Endothelial cell of umbilical vein (primary cell): ENCODE data around the gene CHST11.

Source experiments
- CTCF ChIP-seq, 2 donors: IDR thresholded peaks; 1 replicate in 1 of 2; 2 replicates in 1 of 2; pipeline ENCODE4 v1.5.1; 2011; ENCODE audit warnings: low read length in 2 of 2, mild to moderate bottlenecking in 2 of 2, moderate library complexity in 2 of 2, control low read depth in 1 of 2, inconsistent platforms in 1 of 2, low read depth in 1 of 2; ENCODE audit not compliant: insufficient read depth in 1 of 2; ENCODE audit errors: extremely low read depth in 1 of 2
- EZH2 ChIP-seq: IDR thresholded peaks from 2 replicates; pipeline ENCODE4 v1.6.1; 2012; ENCODE audit warnings: borderline replicate concordance, low read depth, mild to moderate bottlenecking, moderate library complexity, low read length, inconsistent platforms; ENCODE audit not compliant: severe bottlenecking
- FOS ChIP-seq: IDR thresholded peaks from 2 replicates; pipeline ENCODE4 v1.6.1; 2011; ENCODE audit warnings: mild to moderate bottlenecking, low read length, moderate library complexity, borderline replicate concordance; ENCODE audit not compliant: insufficient read depth
- GATA2 ChIP-seq: IDR thresholded peaks from 2 replicates; pipeline ENCODE4 v1.7.0; 2011; ENCODE audit warnings: low read depth, mild to moderate bottlenecking, moderate library complexity, mixed read lengths, low read length; ENCODE audit not compliant: insufficient read length, insufficient read depth
- JUN ChIP-seq: IDR thresholded peaks from 2 replicates; pipeline ENCODE4 v1.6.1; 2011; ENCODE audit warnings: borderline replicate concordance, low read depth; ENCODE audit not compliant: insufficient read length, insufficient read depth
- MAX ChIP-seq: IDR thresholded peaks from 2 replicates; pipeline ENCODE4 v1.6.1; 2011; ENCODE audit not compliant: insufficient read depth, insufficient read length
- MYC ChIP-seq: IDR thresholded peaks from one replicate; pipeline ENCODE4 v1.6.1; 2011; ENCODE audit warnings: mild to moderate bottlenecking, low read depth, low read length
- POLR2A ChIP-seq: IDR thresholded peaks from 2 replicates; pipeline ENCODE4 v1.6.1; 2012; ENCODE audit warnings: low read depth, mild to moderate bottlenecking, control low read depth, low read length
- POLR2AphosphoS5 ChIP-seq: IDR thresholded peaks from 2 replicates; pipeline ENCODE4 v1.6.1; 2012; ENCODE audit warnings: low read depth, mild to moderate bottlenecking, control low read depth, low read length, moderate library complexity; ENCODE audit not compliant: insufficient read depth

- TF ChIP-seq CTCF (IDR thresholded peaks at IDR 0.05; ENCODE audit: extremely low read depth in 1 of 2, insufficient read depth in 1 of 2, low read depth in 1 of 2, low read length in 2 of 2) (no peak), POLR2A (no peak), EZH2 (no peak), POLR2AphosphoS5 (no peak), MAX (no peak), FOS (no peak), GATA2 (no peak), MYC (no peak), JUN (no peak)
Observed at GRCh38 chr12:104553421-104553820, 96.7 kb downstream of the CHST11 start.
